Endothelial cell of umbilical vein (primary cell): ENCODE data around the gene OTULIN. TPM values are rescaled to one million over a fixed set of nuclear protein-coding genes. Genes with fewer than 3 reads are reported as not detected.

Experiments
- BruUV-seq: library from RNA; stranded (reverse); fragments of 400-500 nt; replicated peaks from 2 replicates; lab custom pipeline; 2021; lab: Mats Ljungman, UMichigan
- CTCF ChIA-PET: fragments of 300-600, 350-600 bp; sonication (Branson Sonifier 250); formaldehyde crosslinking; loops from one replicate; lab custom pipeline; 2021; ENCODE audit warnings: antibody characterized with exemption, inconsistent platforms; lab: Charles Lee
- POLR2A ChIA-PET: fragments of 300-600, 350-600 bp; sonication (Branson Sonifier 250); formaldehyde crosslinking; loops from one replicate; lab custom pipeline; 2021; ENCODE audit warnings: antibody characterized with exemption, inconsistent platforms; lab: Charles Lee
- DNase-seq: peaks from one replicate; pipeline ENCODE4 v3.0.0-alpha.2; 2011; ENCODE audit warnings: low read depth, low spot score
- FAIRE-seq: peaks from 2 replicates; lab custom pipeline; 2011; peaks lifted over from hg19 to GRCh38; lab: Jason Lieb, UNC
- H2AFZ ChIP-seq: 2 replicates; pipeline ENCODE4 v1.6.0; 2012; ENCODE audit warnings: low read depth, low read length, control low read depth, inconsistent platforms
- H3K27ac ChIP-seq: 2 replicates; pipeline ENCODE4 v1.5.1; 2011; ENCODE audit warnings: low read depth, mild to moderate bottlenecking, control low read depth, low read length, moderate library complexity; ENCODE audit not compliant: insufficient read depth
- H3K27me3 ChIP-seq, 2 experiments: 2 replicates each; pipeline versions ENCODE4 v1.6.0 to v1.6.1; 2011; ENCODE audit warnings: low read length in 2 of 2, mixed read lengths in 1 of 2; ENCODE audit not compliant: control insufficient read depth in 2 of 2, insufficient read depth in 2 of 2
- H3K36me3 ChIP-seq, 2 experiments: 2 replicates in 1 of 2; 3 replicates in 1 of 2; pipeline ENCODE4 v1.5.1; 2011; ENCODE audit warnings: low read length in 2 of 2, mild to moderate bottlenecking in 1 of 2, moderate library complexity in 1 of 2; ENCODE audit not compliant: control insufficient read depth in 2 of 2, insufficient read depth in 2 of 2; ENCODE audit errors: extremely low read depth in 1 of 2
- H3K4me1 ChIP-seq: 3 replicates; pipeline ENCODE4 v1.5.1; 2011; ENCODE audit warnings: mild to moderate bottlenecking, low read length; ENCODE audit not compliant: control insufficient read depth, insufficient read depth; ENCODE audit errors: extremely low read depth
- H3K4me2 ChIP-seq: 2 replicates; pipeline ENCODE4 v1.6.1; 2011; ENCODE audit warnings: low read length, control low read depth, mixed read lengths; ENCODE audit not compliant: insufficient read depth
- H3K4me3 ChIP-seq, 3 experiments: fragments of 200-600 bp in 1 of 3; sonication (generic), shearing (Covaris generic) in 1 of 3; replicated peaks in 1 of 3; 2 replicates each; pipeline ENCODE4 v1.5.1; 2011 to 2016; ENCODE audit warnings: control low read depth in 3 of 3, low read length in 3 of 3, mild to moderate bottlenecking in 2 of 3, inconsistent platforms in 1 of 3, low read depth in 1 of 3, moderate library complexity in 1 of 3; ENCODE audit not compliant: insufficient read depth in 1 of 3
- H3K79me2 ChIP-seq: 2 replicates; pipeline ENCODE4 v1.6.0; 2012; ENCODE audit warnings: low read length, inconsistent platforms; ENCODE audit not compliant: control insufficient read depth, insufficient read depth
- H3K9ac ChIP-seq: replicated peaks from 2 replicates; pipeline ENCODE3; 2011; ENCODE audit warnings: low read length, control low read depth; ENCODE audit not compliant: insufficient read depth; ENCODE audit errors: extremely low read depth
- H3K9me1 ChIP-seq: replicated peaks from 3 replicates; pipeline ENCODE4 v1.6.0; 2011; ENCODE audit warnings: mild to moderate bottlenecking, low read length; ENCODE audit not compliant: control insufficient read depth, insufficient read depth; ENCODE audit errors: extremely low read depth
- H3K9me3 ChIP-seq: replicated peaks from 2 replicates; pipeline ENCODE4 v1.5.1; 2012; ENCODE audit warnings: low read length, inconsistent platforms; ENCODE audit not compliant: control insufficient read depth, insufficient read depth
- H4K20me1 ChIP-seq: replicated peaks from 2 replicates; pipeline ENCODE3; 2011; ENCODE audit warnings: mild to moderate bottlenecking, low read length; ENCODE audit not compliant: control insufficient read depth, insufficient read depth; ENCODE audit errors: extremely low read depth
- EZH2 ChIP-seq: IDR thresholded peaks from 2 replicates; pipeline ENCODE4 v1.6.1; 2012; ENCODE audit warnings: borderline replicate concordance, low read depth, mild to moderate bottlenecking, moderate library complexity, low read length, inconsistent platforms; ENCODE audit not compliant: severe bottlenecking
- FOS ChIP-seq: IDR thresholded peaks from 2 replicates; pipeline ENCODE4 v1.6.1; 2011; ENCODE audit warnings: mild to moderate bottlenecking, low read length, moderate library complexity, borderline replicate concordance; ENCODE audit not compliant: insufficient read depth
- GATA2 ChIP-seq: IDR thresholded peaks from 2 replicates; pipeline ENCODE4 v1.7.0; 2011; ENCODE audit warnings: low read depth, mild to moderate bottlenecking, moderate library complexity, mixed read lengths, low read length; ENCODE audit not compliant: insufficient read length, insufficient read depth
- JUN ChIP-seq: IDR thresholded peaks from 2 replicates; pipeline ENCODE4 v1.6.1; 2011; ENCODE audit warnings: borderline replicate concordance, low read depth; ENCODE audit not compliant: insufficient read length, insufficient read depth
- MAX ChIP-seq: IDR thresholded peaks from 2 replicates; pipeline ENCODE4 v1.6.1; 2011; ENCODE audit not compliant: insufficient read depth, insufficient read length
- MYC ChIP-seq: IDR thresholded peaks from one replicate; pipeline ENCODE4 v1.6.1; 2011; ENCODE audit warnings: mild to moderate bottlenecking, low read depth, low read length
- POLR2A ChIP-seq: IDR thresholded peaks from 2 replicates; pipeline ENCODE4 v1.6.1; 2012; ENCODE audit warnings: low read depth, mild to moderate bottlenecking, control low read depth, low read length
- POLR2AphosphoS5 ChIP-seq: IDR thresholded peaks from 2 replicates; pipeline ENCODE4 v1.6.1; 2012; ENCODE audit warnings: low read depth, mild to moderate bottlenecking, control low read depth, low read length, moderate library complexity; ENCODE audit not compliant: insufficient read depth
- dilution Hi-C: fragments of 300-500 bp; cut with MboI; formaldehyde crosslinking; loops from one replicate; pipeline ENCODE4 v1.15.0; 2019; ENCODE audit warnings: low sequenced_read_pairs; ENCODE audit not compliant: extremely low pct_ligation_motif_present
- intact Hi-C: fragments of 100-400 bp; cut with micrococcal nuclease; formaldehyde crosslinking; loops from one replicate; pipeline ENCODE4 v1.10.0; 2022
- polyA plus RNA-seq, 4 experiments: library from polyadenylated mRNA; depleted of rRNA in 3 of 4; stranded (reverse) in 3 of 4; unstranded in 1 of 4; fragments of >200 nt; gene quantifications; 2 replicates each; pipeline versions ENCODE4 v1.2.1 to v1.2.3, GENCODE V29; 2011 to 2012; ENCODE audit warnings: missing spikeins in 1 of 4
- total RNA-seq: library from RNA; stranded (reverse); gene quantifications from 2 replicates; pipeline ENCODE4 v1.2.3, GENCODE V29; 2021
- TF ChIP-seq, protein P1 (sequence below), 2 donors: IDR thresholded peaks; 1 replicate in 1 of 2; 2 replicates in 1 of 2; pipeline ENCODE4 v1.5.1; 2011; ENCODE audit warnings: low read length in 2 of 2, mild to moderate bottlenecking in 2 of 2, moderate library complexity in 2 of 2, control low read depth in 1 of 2, inconsistent platforms in 1 of 2, low read depth in 1 of 2; ENCODE audit not compliant: insufficient read depth in 1 of 2; ENCODE audit errors: extremely low read depth in 1 of 2

OTULIN gene
- total and polyA plus RNA-seq, 2 donors (not counting 3 experiments of a cell fraction or from before 2014, with no cell fraction given): 7.8 to 30.2 TPM

DNA sequence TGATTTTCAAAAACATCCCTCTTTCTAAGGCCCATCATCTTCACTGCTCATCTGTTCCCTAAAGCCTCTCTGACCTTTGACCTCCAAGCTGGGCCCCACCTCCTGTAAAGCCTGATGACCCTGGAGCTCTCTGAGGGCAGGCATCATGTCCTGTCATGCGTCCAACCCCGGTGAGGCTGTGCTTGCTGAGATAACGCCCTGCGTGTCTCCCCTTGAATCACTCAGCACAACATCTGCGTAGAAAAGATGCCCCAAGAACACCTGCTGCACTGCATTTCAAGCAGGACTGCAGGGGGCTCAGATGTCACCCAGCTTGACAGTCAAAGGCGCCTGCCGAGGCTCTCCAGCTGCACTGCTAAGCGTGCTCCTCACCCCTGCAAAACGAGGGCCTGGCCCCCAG is 78.0 kb downstream of the OTULIN start:
- Histone ChIP-seq H3K4me3 (no peak overlapping the region), H4K20me1 (no peaks in the 10 kb centered on the region), H2AFZ (no peak overlapping the region), H3K27ac (no peak overlapping the region), H3K4me2 (no peak overlapping the region), H3K4me1 (peaks cover 17% of the 10 kb centered on the region), H3K36me3 (no peaks in the 10 kb centered on the region), H3K9ac (no peak overlapping the region), H3K79me2 (no peaks in the 10 kb centered on the region), H3K9me3 (no peaks in the 10 kb centered on the region), H3K9me1 (no peaks in the 10 kb centered on the region), H3K27me3 (no peaks in the 10 kb centered on the region)
- dilution Hi-C loops (loop anchor here (25.0 kb wide), 1 partner anchor 270 kb away; no protein-coding TSS in a partner anchor), intact Hi-C loops (no loop called here)
- POLR2A ChIA-PET: no interaction called here
- no peak for DNase-seq
- no TSS peak for BruUV-seq
- CTCF ChIA-PET: interaction anchor here (2.0 to 2.1 kb wide), 2 partner anchors 15 to 67 kb away, joined by 5 to 7 read pairs; no protein-coding TSS in a partner anchor
- TF ChIP-seq EZH2: no peak
- TF ChIP-seq POLR2A: no peak
- TF ChIP-seq MYC: no peak
- TF ChIP-seq POLR2AphosphoS5: no peak
- TF ChIP-seq JUN: no peak
- TF ChIP-seq MAX: no peak
- TF ChIP-seq, protein P1, sequence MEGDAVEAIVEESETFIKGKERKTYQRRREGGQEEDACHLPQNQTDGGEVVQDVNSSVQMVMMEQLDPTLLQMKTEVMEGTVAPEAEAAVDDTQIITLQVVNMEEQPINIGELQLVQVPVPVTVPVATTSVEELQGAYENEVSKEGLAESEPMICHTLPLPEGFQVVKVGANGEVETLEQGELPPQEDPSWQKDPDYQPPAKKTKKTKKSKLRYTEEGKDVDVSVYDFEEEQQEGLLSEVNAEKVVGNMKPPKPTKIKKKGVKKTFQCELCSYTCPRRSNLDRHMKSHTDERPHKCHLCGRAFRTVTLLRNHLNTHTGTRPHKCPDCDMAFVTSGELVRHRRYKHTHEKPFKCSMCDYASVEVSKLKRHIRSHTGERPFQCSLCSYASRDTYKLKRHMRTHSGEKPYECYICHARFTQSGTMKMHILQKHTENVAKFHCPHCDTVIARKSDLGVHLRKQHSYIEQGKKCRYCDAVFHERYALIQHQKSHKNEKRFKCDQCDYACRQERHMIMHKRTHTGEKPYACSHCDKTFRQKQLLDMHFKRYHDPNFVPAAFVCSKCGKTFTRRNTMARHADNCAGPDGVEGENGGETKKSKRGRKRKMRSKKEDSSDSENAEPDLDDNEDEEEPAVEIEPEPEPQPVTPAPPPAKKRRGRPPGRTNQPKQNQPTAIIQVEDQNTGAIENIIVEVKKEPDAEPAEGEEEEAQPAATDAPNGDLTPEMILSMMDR (IDR thresholded peaks at IDR 0.05; ENCODE audit: extremely low read depth in 1 of 2, insufficient read depth in 1 of 2, low read depth in 1 of 2, low read length in 2 of 2): no peak
- no peak for TF ChIP-seq GATA2
- no peak for TF ChIP-seq FOS
- no peak for FAIRE-seq
